Measurements from ENCODE around the gene FGFR3.

Gene FGFR3

DNA sequence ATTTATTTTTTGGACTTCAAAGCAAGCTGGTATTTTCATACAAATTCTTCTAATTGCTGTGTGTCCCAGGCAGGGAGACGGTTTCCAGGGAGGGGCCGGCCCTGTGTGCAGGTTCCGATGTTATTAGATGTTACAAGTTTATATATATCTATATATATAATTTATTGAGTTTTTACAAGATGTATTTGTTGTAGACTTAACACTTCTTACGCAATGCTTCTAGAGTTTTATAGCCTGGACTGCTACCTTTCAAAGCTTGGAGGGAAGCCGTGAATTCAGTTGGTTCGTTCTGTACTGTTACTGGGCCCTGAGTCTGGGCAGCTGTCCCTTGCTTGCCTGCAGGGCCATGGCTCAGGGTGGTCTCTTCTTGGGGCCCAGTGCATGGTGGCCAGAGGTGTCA lies 15.3 kb downstream of the FGFR3 start:
- Mint-ChIP-seq H3K4me1 (no peaks in the 10 kb centered on the region), H3K36me3 (peaks cover 18% of the 10 kb centered on the region), H3K4me3 (no peak overlapping the region), H3K9me3 (no peaks in the 10 kb centered on the region), H3K27ac (no peak overlapping the region)
- no peak for ATAC-seq
- DNase-seq (ENCODE audit: low spot score in 2 of 2) = no peak

DNA sequence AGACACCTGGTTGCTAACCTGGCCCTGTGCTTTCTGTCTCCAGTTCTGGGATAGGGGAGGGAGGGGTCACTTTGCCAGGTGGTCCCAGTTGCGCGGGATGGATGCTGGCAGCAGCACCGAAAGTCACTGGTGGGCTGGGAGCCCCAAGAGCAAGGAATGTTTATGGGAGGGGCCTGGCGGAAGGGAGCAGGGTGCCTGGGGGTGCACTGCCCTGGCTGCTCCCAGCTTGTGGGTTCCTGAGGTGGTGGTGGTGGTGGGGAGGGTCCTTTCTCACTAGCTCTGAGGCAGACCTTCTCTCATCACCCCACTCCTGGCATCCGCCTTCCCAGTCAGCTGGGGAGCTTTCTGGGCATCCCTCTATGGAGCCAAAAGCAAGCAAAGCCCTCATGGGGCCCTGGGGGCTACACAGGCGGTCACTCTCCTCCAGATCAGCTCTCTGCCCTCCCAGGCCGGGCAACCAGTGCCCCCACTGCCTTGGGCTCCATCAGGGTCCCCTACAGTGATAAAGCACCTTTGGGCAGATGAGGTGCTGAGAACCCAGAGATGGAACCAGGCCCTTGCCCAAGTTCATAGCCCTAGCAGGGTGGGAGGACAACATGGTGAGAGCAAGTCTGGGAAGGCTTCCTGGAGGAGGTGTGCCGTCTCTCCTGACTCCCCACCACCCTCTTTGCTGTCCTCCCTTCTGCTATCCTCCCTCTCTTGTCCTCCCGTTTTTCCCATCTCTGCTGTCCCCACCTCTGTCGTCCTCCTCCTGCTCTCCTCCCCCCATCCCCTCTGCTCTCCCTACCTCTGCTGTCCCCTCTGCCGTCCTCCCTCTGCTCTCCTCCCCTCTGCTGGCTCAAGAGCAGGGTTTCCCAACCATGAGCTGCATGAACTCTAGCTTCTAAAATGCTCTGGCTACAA lies 16.0 kb downstream of the FGFR3 start:
- Mint-ChIP-seq H3K4me1 (no peaks in the 10 kb centered on the region), H3K36me3 (peaks cover 25% of the 10 kb centered on the region), H3K4me3 (no peak overlapping the region), H3K27ac (no peak overlapping the region), H3K9me3 (no peaks in the 10 kb centered on the region)
- DNase-seq (ENCODE audit: low spot score in 2 of 2) = no peak
- ATAC-seq = no peak

DNA sequence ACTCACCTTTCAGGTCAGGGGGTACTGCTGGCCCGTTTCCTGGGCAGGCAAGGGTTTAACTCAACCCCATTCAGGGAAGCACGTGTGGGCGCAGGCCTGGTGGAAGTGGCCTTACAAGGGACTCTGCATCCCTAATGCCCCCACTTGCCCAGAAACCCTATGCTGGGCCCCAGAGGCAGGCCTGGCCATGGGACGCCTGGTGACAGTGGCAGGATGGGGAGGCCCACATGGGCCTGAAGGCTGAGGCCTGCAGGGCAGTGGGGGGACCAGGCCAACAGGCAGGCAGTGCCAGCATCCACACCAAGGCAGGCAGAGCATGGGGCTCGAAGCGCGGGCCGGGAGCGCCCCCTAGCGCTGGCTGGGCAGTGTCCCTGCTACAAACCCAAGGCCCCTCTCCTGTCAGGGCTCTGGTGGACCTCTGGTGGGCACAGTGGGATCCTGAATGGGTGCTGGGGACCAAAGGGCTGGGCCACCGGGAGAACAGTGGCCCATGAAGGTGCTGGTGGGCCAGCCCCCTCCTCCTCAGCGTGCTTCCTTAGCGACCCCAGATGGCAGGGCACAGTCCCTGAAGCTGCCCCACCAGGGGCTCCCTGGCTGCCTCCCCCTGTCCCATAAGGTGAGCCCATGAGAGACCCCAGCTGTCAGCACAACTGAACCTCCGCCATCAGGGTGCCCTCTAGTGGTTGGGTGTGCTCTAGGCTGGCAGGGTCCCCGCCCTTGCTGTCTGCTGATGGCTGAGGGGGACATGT lies 16.8 kb downstream of the FGFR3 start:
- no peaks in the 10 kb centered on the region for H3K9me3 Mint-ChIP-seq
- peaks cover 34% of the 10 kb centered on the region for H3K36me3 Mint-ChIP-seq
- H3K27ac Mint-ChIP-seq = no peak overlapping the region
- peak; percentile 83 for ATAC-seq
- DNase-seq (ENCODE audit: low spot score in 2 of 2) = peak; percentile 72 to 87
- H3K4me3 Mint-ChIP-seq = no peak overlapping the region
- H3K4me1 Mint-ChIP-seq = no peaks in the 10 kb centered on the region

GRCh38 chr4:1810765-1811164 lies 17.7 kb downstream of the FGFR3 start:
- ATAC-seq (no peak), DNase-seq (ENCODE audit: low spot score in 2 of 2) (no peak)
- no peaks in the 10 kb centered on the region for H3K4me1 Mint-ChIP-seq
- H3K27ac Mint-ChIP-seq = no peak overlapping the region
- no peaks in the 10 kb centered on the region for H3K9me3 Mint-ChIP-seq
- no peak overlapping the region for H3K4me3 Mint-ChIP-seq
- peaks cover 39% of the 10 kb centered on the region for H3K36me3 Mint-ChIP-seq

DNA sequence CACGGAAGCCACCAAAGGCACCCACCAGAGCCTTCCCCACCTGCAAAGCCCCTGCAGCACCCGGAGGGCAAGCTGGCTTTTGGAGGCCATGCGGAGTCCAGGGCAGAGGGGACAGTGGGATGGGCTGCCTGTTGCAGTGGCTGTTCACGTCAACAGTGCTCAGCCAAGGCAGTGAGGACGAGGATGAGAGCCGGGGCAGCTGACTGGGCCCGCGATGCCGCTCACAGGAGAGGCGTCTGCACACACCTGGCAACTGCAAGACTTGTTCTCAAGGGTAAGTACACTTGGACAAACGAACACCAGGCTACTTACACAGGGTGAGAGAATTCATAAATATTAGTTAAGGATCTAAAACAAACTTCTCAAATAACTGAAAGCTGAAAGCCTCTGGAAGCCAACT lies 19.6 kb downstream of the FGFR3 start:
- Mint-ChIP-seq H3K4me1 (no peaks in the 10 kb centered on the region), H3K9me3 (no peaks in the 10 kb centered on the region), H3K27ac (no peak overlapping the region), H3K36me3 (peaks cover 58% of the 10 kb centered on the region), H3K4me3 (no peak overlapping the region)
- ATAC-seq (no peak), DNase-seq (ENCODE audit: low spot score in 2 of 2) (no peak)

DNA sequence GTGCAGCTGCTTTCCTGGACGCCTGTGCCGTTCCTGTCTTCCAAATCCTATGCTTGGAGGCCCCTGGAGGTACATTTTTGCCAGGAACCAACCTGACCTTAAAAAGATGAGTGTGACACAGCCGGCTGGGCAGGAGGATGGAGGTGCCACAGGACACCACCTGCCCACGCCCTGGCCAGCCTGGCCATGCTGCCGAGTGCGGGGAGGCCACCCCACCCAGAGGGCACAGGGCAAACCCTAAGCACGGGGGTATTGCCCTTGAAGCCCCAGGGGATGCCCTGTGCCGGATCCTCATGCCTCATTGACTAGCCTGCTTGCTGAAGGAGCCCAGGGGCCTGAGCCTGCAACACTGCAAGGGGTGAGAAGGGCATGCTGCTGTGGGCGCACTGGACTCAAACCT lies 20.1 kb downstream of the FGFR3 start:
- Mint-ChIP-seq H3K36me3 (peaks cover 64% of the 10 kb centered on the region), H3K4me1 (no peaks in the 10 kb centered on the region), H3K4me3 (no peak overlapping the region), H3K9me3 (no peaks in the 10 kb centered on the region), H3K27ac (no peak overlapping the region)
- ATAC-seq (no peak), DNase-seq (ENCODE audit: low spot score in 2 of 2) (no peak)

GRCh38 chr4:1813915-1814314 lies 20.8 kb downstream of the FGFR3 start:
- Mint-ChIP-seq H3K9me3 (no peaks in the 10 kb centered on the region), H3K4me1 (no peaks in the 10 kb centered on the region), H3K27ac (no peak overlapping the region), H3K36me3 (peaks cover 70% of the 10 kb centered on the region), H3K4me3 (no peak overlapping the region)
- ATAC-seq (no peak), DNase-seq (ENCODE audit: low spot score in 2 of 2) (no peak)

- DNase-seq (ENCODE audit: low spot score in 2 of 2) (no peak), ATAC-seq (no peak)
- no peak overlapping the region for H3K4me3 Mint-ChIP-seq
- no peaks in the 10 kb centered on the region for H3K9me3 Mint-ChIP-seq
- peaks cover 76% of the 10 kb centered on the region for H3K36me3 Mint-ChIP-seq
- no peaks in the 10 kb centered on the region for H3K4me1 Mint-ChIP-seq
- H3K27ac Mint-ChIP-seq = no peak overlapping the region
These were observed 21.4 kb downstream of the FGFR3 start for GRCh38 chr4:1814453-1814852.

DNA sequence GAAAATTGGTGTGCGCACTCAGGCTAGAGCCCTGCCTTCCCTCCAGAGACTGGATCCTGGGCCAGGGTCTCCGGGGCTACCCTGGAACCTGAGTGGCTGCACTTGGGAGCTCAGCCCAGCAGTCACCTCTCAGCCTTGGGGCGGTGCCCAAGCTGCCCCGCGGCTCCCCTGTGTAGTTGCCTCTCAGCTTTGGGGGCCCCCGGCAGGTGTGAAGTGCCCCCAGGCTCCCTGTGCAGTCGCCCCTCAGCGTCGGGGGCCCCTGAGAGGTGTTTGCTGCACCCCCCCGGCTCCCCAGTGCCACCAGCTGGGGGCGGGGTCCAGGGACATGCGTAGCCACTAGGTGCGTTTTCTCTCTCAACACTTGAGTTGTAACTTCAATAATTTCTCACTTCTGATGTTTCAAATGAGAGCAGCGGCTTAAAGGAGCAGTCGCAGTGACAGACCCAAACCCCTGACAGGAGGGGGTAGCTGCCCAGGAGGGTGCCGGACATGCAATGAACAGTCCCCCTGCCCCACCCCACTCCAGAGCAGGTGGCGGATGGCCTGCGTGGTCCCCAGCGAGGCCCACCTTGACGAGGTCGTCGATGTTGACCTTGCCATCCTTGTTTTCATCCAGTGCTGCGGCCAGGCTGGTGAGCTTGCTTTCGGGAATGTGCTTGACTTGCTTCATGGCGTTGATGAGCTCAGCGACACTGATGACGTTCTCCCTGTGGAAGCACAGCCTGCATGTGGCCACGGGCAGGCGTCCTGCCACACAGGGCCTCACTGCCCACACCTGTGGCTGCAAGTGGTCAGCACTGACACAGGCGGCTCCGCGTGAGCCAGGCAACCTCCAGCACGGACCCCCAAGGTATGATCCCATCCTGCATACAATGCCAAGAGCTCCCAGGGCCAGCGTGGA lies 22.3 kb downstream of the FGFR3 start:
- no peak overlapping the region for H3K4me3 Mint-ChIP-seq
- peaks cover 85% of the 10 kb centered on the region for H3K36me3 Mint-ChIP-seq

DNA sequence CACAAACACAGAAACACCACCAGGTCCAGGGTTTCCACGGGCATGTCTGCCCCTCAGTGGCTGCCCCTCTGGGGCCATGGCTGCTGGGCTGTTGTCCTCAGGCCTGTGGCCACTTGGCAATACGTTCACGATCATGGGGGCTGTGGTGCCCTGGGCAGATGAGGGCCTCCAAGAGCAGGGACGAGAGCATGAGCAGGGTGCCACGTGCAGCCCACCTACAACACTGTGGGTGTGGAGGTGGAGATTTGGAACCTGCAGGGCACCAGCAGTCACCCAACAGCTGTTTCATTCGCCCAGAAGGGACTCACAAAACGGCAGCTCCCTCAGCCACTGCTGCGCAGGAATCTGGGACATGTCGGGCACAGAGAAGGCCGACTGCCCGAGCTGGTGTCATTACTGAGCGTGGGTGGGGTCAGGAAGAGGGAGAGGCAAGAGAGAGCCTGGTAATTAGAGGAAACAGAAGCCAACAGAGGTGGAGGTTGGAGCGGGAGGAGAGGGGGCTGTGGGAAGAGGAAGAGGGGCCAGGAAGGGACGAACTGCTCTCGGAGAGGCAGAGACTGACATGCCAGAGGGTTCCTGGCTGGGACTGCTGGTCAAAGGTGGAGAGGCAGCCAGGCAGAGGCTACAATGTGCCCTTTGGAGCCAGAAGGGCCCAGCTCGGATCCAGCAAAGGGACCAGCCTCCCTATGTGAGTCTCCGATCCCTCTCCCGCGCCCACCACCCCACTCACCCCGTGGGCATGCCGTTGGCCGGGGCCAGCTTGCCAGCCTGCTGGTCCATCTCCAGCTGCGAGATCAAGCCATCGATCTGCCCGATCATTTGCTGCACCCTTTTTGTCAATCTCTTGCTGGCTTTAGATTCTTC lies 23.1 kb downstream of the FGFR3 start:
- Mint-ChIP-seq H3K4me3 (no peak overlapping the region), H3K4me1 (no peaks in the 10 kb centered on the region), H3K9me3 (no peaks in the 10 kb centered on the region), H3K36me3 (peaks cover 92% of the 10 kb centered on the region), H3K27ac (no peak overlapping the region)
- DNase-seq (ENCODE audit: low spot score in 2 of 2) (no peak), ATAC-seq (no peak)

More for the DNA sequence above, 22.3 kb downstream of the FGFR3 start:
- ATAC-seq (no peak), DNase-seq (ENCODE audit: low spot score in 2 of 2) (no peak)
- H3K4me1 Mint-ChIP-seq = no peaks in the 10 kb centered on the region
- no peak overlapping the region for H3K27ac Mint-ChIP-seq
- no peaks in the 10 kb centered on the region for H3K9me3 Mint-ChIP-seq

- Mint-ChIP-seq H3K4me3 (no peak overlapping the region), H3K36me3 (peaks cover 91% of the 10 kb centered on the region), H3K9me3 (no peaks in the 10 kb centered on the region), H3K27ac (no peak overlapping the region), H3K4me1 (no peaks in the 10 kb centered on the region)
- no peak for ATAC-seq
- DNase-seq (ENCODE audit: low spot score in 2 of 2) = no peak
These were observed 26.2 kb downstream of the FGFR3 start for GRCh38 chr4:1819284-1819683.

- ATAC-seq = no peak
- Mint-ChIP-seq H3K4me3 (no peak overlapping the region), H3K9me3 (no peaks in the 10 kb centered on the region), H3K36me3 (peaks cover 87% of the 10 kb centered on the region), H3K4me1 (no peaks in the 10 kb centered on the region), H3K27ac (no peak overlapping the region)
- no peak for DNase-seq (ENCODE audit: low spot score in 2 of 2)
These were observed 26.7 kb downstream of the FGFR3 start for GRCh38 chr4:1819816-1820215.

DNA sequence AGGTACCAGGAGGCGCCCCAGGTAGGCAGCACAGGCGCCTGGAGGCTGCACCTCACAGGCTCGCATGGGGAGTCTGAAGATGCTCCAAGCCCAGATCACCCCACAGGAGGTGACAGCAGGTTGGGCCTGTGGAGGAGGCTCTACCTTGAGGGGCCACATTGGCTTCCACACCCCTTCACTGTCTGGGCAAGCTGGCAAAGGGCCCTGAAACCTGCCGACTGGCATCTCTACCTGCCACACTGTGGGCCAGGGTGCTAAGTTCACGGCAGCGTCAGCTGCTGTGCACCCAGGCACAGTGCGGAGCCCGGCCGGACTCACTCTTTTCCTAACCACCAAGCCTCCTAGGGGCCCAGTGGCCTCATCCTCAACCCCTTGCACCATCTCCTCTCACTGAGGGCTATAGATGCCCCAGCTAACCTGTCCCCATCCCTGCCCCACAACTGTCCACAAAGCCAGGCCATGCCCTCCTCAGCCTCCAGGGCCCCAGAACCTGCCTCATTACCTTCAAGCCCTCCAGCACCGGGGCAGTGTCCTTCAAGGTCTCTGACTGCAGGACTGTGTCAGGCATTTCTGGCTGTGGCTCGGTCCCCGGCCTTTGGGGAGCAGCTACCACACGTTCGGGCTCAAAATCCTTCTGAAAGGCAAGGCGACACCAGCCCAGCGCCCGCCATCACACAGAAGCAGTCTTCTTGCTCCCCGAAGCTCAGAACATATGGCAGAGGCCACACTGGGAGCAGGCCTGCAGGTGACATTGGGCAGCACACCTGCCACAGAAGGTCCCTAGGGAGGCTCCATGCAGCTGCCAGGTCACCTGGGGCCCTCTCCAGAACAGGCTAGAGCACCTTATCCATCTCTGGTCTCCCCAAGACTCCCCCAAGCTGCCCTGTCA lies 28.8 kb downstream of the FGFR3 start:
- H3K4me3 Mint-ChIP-seq = no peak overlapping the region
- no peaks in the 10 kb centered on the region for H3K4me1 Mint-ChIP-seq
- DNase-seq (ENCODE audit: low spot score in 2 of 2) = no peak
- ATAC-seq = no peak
- peaks cover 84% of the 10 kb centered on the region for H3K36me3 Mint-ChIP-seq
- no peaks in the 10 kb centered on the region for H3K9me3 Mint-ChIP-seq
- H3K27ac Mint-ChIP-seq = peak overlapping the region; percentile 34
